ENCODE data around the gene TMPRSS11B.

Gene TMPRSS11B

DNA sequence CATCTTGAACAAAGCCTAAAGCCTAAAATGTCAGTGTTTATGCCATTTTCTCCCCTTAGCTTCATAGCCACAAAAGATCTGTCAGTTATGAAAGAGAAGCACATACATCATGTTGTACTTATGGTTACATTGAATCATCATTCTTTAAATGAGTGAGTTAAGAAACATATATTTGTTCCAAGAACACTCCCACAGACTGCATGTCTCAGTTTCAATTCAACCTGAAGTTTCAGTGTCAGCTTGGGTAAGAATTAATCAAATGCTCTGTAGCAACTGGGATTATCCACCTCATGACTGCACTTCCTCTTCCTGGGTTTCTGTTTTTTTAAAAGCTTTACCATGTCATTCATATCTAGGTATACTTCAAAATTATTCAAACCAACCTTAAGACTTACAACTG is 3.9 kb upstream of the TMPRSS11B start (continued):
- TF ChIP-seq, protein P1, sequence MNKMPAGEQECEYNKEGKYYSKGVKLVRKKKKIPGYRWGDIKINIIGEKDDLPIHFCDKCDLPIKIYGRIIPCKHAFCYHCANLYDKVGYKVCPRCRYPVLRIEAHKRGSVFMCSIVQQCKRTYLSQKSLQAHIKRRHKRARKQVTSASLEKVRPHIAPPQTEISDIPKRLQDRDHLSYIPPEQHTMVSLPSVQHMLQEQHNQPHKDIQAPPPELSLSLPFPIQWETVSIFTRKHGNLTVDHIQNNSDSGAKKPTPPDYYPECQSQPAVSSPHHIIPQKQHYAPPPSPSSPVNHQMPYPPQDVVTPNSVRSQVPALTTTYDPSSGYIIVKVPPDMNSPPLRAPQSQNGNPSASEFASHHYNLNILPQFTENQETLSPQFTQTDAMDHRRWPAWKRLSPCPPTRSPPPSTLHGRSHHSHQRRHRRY (tag by site-specific recombination; IDR thresholded peaks at IDR 0.05) = no peak
- TF ChIP-seq ZNF596 (tag by site-specific recombination; IDR thresholded peaks at IDR 0.05) = no peak

DNA sequence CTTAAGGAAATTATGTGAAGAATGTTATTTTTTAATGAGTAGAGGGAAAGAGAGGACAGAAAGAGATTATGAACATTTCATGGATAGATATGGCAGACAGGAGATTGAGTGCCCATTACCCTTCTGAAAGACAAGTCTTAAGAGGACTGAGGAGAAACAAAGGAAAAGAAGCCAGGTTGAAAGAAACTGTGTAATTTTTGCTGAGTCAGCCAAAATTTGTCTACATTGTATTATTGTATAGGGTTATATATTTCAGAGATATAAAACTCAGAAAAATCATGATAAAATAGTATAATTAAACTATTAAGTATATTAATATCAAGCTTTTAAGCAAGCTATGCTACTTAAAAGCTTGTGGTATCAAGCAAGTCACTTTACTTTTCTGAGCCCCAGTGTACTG is 4.9 kb downstream of the TMPRSS11B start:
- CTCF ChIA-PET = no interaction called here

DNA sequence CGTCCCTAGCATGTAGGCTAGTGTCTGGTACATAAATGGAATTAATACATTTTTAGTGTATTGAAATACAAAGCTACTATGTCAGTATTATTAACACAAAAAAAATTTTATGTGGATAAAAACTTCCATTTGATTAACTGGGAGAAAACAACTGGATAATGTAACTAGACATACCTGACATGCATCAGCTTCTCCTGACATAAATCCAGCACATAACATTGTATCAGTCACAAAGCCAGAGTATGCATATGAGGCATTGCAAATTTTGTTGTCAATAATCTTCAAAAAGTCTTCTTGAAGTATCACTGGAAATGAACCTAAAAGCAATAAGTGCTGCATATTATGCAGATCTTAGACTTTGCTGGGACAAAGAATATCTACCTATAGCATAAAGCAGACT is 16.9 kb downstream of the TMPRSS11B start:
- Histone ChIP-seq H3K27ac (ENCODE audit: extremely low read depth, low read depth, low read length) (no peak overlapping the region), H3K4me1 (ENCODE audit: control insufficient read depth, insufficient read depth, low read length) (no peaks in the 10 kb centered on the region), H3K9me3 (ENCODE audit: control insufficient read depth, insufficient read depth, low read depth, low read length) (no peaks in the 10 kb centered on the region), H3K4me3 (ENCODE audit: low read depth, low read length) (no peak overlapping the region), H3K36me3 (ENCODE audit: control insufficient read depth in 2 of 2, insufficient read depth in 1 of 2, low read length in 2 of 2) (no peaks in the 10 kb centered on the region)
- POLR2A ChIA-PET = no interaction called here
- no peak for TF ChIP-seq RBAK (tag by site-specific recombination; IDR thresholded peaks at IDR 0.05)
- no peak for TF ChIP-seq ZNF510 (tag by site-specific recombination; IDR thresholded peaks at IDR 0.05; ENCODE audit: insufficient replicate concordance)
- no peak for TF ChIP-seq ZNF777 (tag by site-specific recombination; IDR thresholded peaks at IDR 0.05; ENCODE audit: borderline replicate concordance)
- no peak for TF ChIP-seq KLF1 (tag by site-specific recombination; IDR thresholded peaks at IDR 0.05)
- no peak for TF ChIP-seq ZNF140 (tag by site-specific recombination; IDR thresholded peaks at IDR 0.05)
- TF ChIP-seq ZNF324 (tag by site-specific recombination; IDR thresholded peaks at IDR 0.05) = no peak
- no peak for TF ChIP-seq ZNF146 (tag by site-specific recombination; IDR thresholded peaks at IDR 0.05)
- no peak for TF ChIP-seq ZNF174 (tag by site-specific recombination; IDR thresholded peaks at IDR 0.05)
- CTCF ChIA-PET = no interaction called here

More for the DNA sequence above, 4.9 kb downstream of the TMPRSS11B start:
- Histone ChIP-seq H3K4me3 (ENCODE audit: low read depth, low read length) (no peak overlapping the region), H3K36me3 (ENCODE audit: control insufficient read depth in 2 of 2, insufficient read depth in 1 of 2, low read length in 2 of 2) (no peaks in the 10 kb centered on the region), H3K9me3 (ENCODE audit: control insufficient read depth, insufficient read depth, low read depth, low read length) (no peaks in the 10 kb centered on the region), H3K27ac (ENCODE audit: extremely low read depth, low read depth, low read length) (no peak overlapping the region), H3K4me1 (ENCODE audit: control insufficient read depth, insufficient read depth, low read length) (no peaks in the 10 kb centered on the region)
- POLR2A ChIA-PET = no interaction called here
- TF ChIP-seq, protein P2, sequence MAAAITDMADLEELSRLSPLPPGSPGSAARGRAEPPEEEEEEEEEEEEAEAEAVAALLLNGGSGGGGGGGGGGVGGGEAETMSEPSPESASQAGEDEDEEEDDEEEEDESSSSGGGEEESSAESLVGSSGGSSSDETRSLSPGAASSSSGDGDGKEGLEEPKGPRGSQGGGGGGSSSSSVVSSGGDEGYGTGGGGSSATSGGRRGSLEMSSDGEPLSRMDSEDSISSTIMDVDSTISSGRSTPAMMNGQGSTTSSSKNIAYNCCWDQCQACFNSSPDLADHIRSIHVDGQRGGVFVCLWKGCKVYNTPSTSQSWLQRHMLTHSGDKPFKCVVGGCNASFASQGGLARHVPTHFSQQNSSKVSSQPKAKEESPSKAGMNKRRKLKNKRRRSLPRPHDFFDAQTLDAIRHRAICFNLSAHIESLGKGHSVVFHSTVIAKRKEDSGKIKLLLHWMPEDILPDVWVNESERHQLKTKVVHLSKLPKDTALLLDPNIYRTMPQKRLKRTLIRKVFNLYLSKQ (tag by site-specific recombination; IDR thresholded peaks at IDR 0.05; ENCODE audit: borderline replicate concordance) = no peak
- no peak for TF ChIP-seq KLF16 (tag by site-specific recombination; IDR thresholded peaks at IDR 0.05)
- TF ChIP-seq YY2 (tag by site-specific recombination; IDR thresholded peaks at IDR 0.05) = no peak
- TF ChIP-seq, protein P3, sequence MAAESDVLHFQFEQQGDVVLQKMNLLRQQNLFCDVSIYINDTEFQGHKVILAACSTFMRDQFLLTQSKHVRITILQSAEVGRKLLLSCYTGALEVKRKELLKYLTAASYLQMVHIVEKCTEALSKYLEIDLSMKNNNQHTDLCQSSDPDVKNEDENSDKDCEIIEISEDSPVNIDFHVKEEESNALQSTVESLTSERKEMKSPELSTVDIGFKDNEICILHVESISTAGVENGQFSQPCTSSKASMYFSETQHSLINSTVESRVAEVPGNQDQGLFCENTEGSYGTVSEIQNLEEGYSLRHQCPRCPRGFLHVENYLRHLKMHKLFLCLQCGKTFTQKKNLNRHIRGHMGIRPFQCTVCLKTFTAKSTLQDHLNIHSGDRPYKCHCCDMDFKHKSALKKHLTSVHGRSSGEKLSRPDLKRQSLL (tag by site-specific recombination; IDR thresholded peaks at IDR 0.05) = no peak
- no peak for TF ChIP-seq ZNF701 (tag by site-specific recombination; IDR thresholded peaks at IDR 0.05)
- no peak for TF ChIP-seq KLF8 (tag by site-specific recombination; IDR thresholded peaks at IDR 0.05)
- no peak for TF ChIP-seq WT1 (tag by site-specific recombination; IDR thresholded peaks at IDR 0.05)
- TF ChIP-seq ZNF214 (tag by site-specific recombination; IDR thresholded peaks at IDR 0.05; ENCODE audit: borderline replicate concordance) = no peak
- TF ChIP-seq ZNF221 (tag by site-specific recombination; IDR thresholded peaks at IDR 0.05; ENCODE audit: borderline replicate concordance) = no peak
- no peak for TF ChIP-seq ZNF501 (tag by site-specific recombination; IDR thresholded peaks at IDR 0.05)
- TF ChIP-seq OVOL3 (tag by site-specific recombination; IDR thresholded peaks at IDR 0.05) = no peak
- TF ChIP-seq SCRT1 (tag by site-specific recombination; IDR thresholded peaks at IDR 0.05; ENCODE audit: borderline replicate concordance) = no peak

All from HEK293 (cell line).